K562 (cell line): Measurements from ENCODE around the gene COX6B1. TPM values are rescaled to one million over a fixed set of nuclear protein-coding genes. Genes with fewer than 3 reads are reported as not detected.
A peak's percentile ranks its signal among the peaks of the same experiment; 100 is the strongest.

ENCODE experiments used
- CUX1 ChIP-seq: fragments of 200-800 bp; sonication (Bioruptor generic); IDR thresholded peaks from 2 replicates; pipeline ENCODE4 v1.6.1; 2016; ENCODE audit warnings: missing genetic modification characterization, missing compliant biosample characterization
- EHMT2 ChIP-seq: fragments of 450-650 bp; IDR thresholded peaks from 2 replicates; pipeline ENCODE4 v1.6.1; 2018; ENCODE audit warnings: antibody characterized with exemption
- GATAD2B ChIP-seq: fragments of 450-650 bp; IDR thresholded peaks from 2 replicates; pipeline ENCODE4 v1.6.1; 2017; ENCODE audit warnings: mild to moderate bottlenecking, borderline replicate concordance
- HDAC2 ChIP-seq: fragments of 450-650 bp; IDR thresholded peaks from 2 replicates; pipeline ENCODE4 v1.6.1; 2016; ENCODE audit warnings: mild to moderate bottlenecking
- PTRF ChIP-seq: fragments of 450-650 bp; IDR thresholded peaks from 2 replicates; pipeline ENCODE4 v1.6.1; 2016; ENCODE audit warnings: mild to moderate bottlenecking, missing genetic modification characterization, missing compliant biosample characterization
- SIN3A ChIP-seq, 2 experiments: fragments of 150-350 bp in 1 of 2; IDR thresholded peaks; 2 replicates each; pipeline ENCODE4 v1.6.1; 2011 to 2016; ENCODE audit warnings: borderline replicate concordance in 2 of 2, low read depth in 2 of 2, low read length in 2 of 2, mild to moderate bottlenecking in 2 of 2, moderate library complexity in 2 of 2; ENCODE audit not compliant: control insufficient read depth in 1 of 2
- SMAD3 ChIP-seq: fragments of 450-650 bp; formaldehyde crosslinking; conservative IDR thresholded peaks from 2 replicates; pipeline ENCODE4 v1.4.0; 2020; ENCODE audit warnings: mild to moderate bottlenecking
- SP1 ChIP-seq: sonication (generic); formaldehyde crosslinking; IDR thresholded peaks from 2 replicates; pipeline ENCODE4 v1.8.1; 2022; ENCODE audit warnings: mild to moderate bottlenecking, missing genetic modification reagents
- ZBTB12 ChIP-seq: fragments of 250-450 bp; sonication (Bioruptor Pico); IDR thresholded peaks from 2 replicates; pipeline ENCODE4 v1.4.0; 2020
- ZNF12 ChIP-seq: sonication (generic); formaldehyde crosslinking; IDR thresholded peaks from 2 replicates; pipeline ENCODE4 v1.4.0; 2020; ENCODE audit warnings: mild to moderate bottlenecking, missing genetic modification reagents
- ZNF217 ChIP-seq: sonication (generic); formaldehyde crosslinking; IDR thresholded peaks from 2 replicates; pipeline ENCODE4 v1.8.0; 2022; ENCODE audit warnings: mild to moderate bottlenecking, missing genetic modification reagents
- ZNF263 ChIP-seq: sonication (generic); formaldehyde crosslinking; IDR thresholded peaks from 2 replicates; pipeline ENCODE4 v1.8.0; 2022; ENCODE audit warnings: mild to moderate bottlenecking, missing genetic modification reagents, borderline replicate concordance
- ZSCAN32 ChIP-seq: fragments of 450-650 bp; formaldehyde crosslinking; IDR thresholded peaks from 2 replicates; pipeline ENCODE4 v1.4.0; 2020; ENCODE audit warnings: mild to moderate bottlenecking, moderate library complexity
- polyA plus RNA-seq, 8 experiments: library from polyadenylated mRNA; depleted of rRNA in 4 of 8; stranded (reverse) in 5 of 8; unstranded in 3 of 8; fragments of >200 nt; fragmentation: Nextera tagmentation in 2 of 8; fragmentation: Illumina TruSeq in 1 of 8; extraction: Ambion mirVana in 2 of 8; extraction: Trizol in 1 of 8; gene quantifications; 2 replicates each; pipeline versions ENCODE4 v1.2.1 to v1.2.3, GENCODE V29; 2011 to 2014; ENCODE audit warnings: inconsistent platforms in 1 of 8, missing spikeins in 1 of 8
- total RNA-seq, 7 experiments: library from RNA; depleted of rRNA in 6 of 7; stranded (reverse); fragments of >200 nt in 6 of 7; fragmentation: Illumina TruSeq in 2 of 7; extraction: Trizol in 2 of 7; gene quantifications; 2 replicates each; pipeline versions ENCODE4 v1.2.1 to v1.2.3, GENCODE V29; 2011 to 2021; ENCODE audit warnings: low replicate concordance in 1 of 7

COX6B1 gene
- total and polyA plus RNA-seq, 9 of the 15 experiments (the other 6 are each of a cell fraction or from before 2014, with no cell fraction given): 777 to 2,393 (median 1,219) TPM

- TF ChIP-seq PTRF (tag) (no peak), ZNF263 (CRISPR knock-in tag) (peak; percentile 98), ZSCAN32 (no peak), ZBTB12 (CRISPR knock-in tag) (peak; percentile 100), GATAD2B (no peak), EHMT2 (no peak), HDAC2 (peak; percentile 93), SMAD3 (CRISPR knock-in tag) (no peak), ZNF12 (no peak), CUX1 (CRISPR knock-in tag) (no peak), SP1 (CRISPR knock-in tag) (peak; percentile 98), ZNF217 (CRISPR knock-in tag) (no peak), SIN3A (IDR thresholded peaks at IDR 0.05; ENCODE audit: borderline replicate concordance in 2 of 2, control insufficient read depth in 1 of 2, low read depth in 2 of 2, low read length in 2 of 2) (peak; percentile 83 to 95)
Measured at GRCh38 chr19:35628565-35629331, 19.4 kb upstream of the COX6B1 start, which contains the start of gene RBM42 (continued).
